ENCODE data around the gene ULBP3.
"Not testable (repeated sequence)": the region's sequence is repeated elsewhere in the genome, so short reads cannot be mapped to it uniquely, and the experiment has no call there.

ULBP3 gene

DNA sequence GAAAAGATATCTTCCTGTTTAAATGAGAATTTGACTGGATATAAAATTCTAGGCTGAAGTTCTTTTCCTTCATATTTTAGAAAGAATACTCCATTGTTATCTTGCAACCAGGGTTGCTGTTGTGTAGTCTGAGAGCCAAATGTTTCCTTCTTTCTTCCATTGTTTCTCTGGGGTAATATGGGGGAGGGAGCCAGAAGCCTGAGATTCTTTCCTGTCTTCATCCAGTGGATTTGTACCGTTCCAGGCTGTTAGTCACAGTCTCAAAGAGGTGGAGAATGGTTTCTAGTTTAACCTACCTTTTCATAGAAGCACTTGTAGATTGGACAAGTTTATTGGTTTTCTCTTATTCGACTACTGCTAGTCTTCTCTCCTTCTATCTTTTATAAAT is 6.1 kb upstream of the ULBP3 start:
- no peak for DNase-seq

DNA sequence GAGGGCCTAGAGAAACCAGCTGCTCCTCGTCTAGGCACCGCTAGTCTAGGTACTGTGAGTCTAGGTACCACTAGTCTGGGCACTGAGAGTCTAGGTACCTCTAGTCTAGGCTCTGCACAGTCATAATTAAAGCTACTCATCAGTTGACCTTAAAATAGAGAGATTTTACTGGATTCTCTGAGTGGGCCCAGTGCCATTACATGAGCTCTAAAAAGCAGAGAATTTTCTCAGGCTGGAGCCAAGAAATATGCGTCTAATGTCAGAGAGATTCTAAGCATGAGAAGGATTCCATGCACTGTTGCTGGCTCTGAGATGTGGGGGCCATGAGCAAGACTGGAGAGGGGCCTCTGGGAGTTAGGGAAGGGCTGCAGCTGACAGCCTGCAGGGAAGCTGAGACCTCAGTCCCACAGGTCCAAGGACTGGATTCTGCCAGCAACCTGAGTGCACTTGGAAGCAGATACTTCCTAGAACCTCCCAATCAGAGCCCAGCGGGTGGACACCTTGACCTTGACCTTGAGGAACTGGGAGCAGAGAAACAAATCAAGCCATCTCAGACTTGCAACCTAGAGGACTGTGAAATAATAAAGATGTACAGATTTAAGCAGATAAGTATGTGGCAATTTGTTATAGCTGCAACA is 5.6 kb upstream of the ULBP3 start:
- not testable (repeated sequence) for DNase-seq

DNA sequence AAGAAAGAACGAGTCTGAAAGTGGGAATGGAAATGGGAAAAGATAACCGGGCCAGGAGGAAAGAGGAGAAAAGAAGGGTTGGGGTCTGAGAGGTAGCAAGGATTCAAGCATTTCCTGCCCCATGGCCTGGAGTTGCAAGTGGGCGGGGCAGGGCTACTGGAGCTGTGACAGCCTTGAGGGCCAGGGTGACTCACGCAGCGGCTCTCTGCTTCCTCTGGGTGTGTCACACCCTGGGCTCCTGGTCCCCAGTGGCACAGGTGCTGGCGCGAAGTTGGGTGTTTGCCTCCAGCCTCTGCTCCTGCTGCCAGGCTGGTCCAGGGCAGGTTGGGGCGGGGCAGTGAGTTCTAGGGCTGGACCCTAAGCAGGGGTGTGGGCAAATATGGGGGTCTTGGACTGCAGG is 3.3 kb upstream of the ULBP3 start:
- DNase-seq: peak; percentile 26

DNA sequence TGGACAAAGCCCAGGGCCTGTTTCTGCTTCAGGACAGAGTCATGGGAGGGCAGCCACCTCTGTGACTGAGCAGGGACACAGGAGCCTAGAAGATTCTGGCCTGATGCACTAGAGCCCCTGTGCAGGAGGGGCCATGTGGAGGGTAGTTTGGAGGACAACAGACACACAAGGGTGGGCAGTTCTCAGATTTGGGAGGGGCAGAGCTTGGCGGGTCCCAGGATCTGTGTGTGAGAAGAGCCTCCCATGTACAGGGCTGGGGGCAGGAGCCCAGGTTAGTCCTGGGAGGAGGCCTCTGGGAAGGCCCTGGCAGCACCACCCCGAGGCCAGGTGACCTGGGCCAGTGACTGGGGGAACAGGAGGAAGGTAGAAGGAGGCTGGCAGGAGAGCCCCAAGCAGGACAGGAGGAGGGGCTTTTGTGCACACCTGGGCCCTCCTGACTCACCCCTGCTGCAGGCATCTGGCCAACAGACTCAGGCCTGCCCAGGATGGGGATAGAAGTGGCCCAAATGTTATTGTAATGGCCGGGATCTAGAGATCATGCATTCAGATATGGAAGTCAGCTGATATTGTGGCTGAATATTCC is 1.4 kb upstream of the ULBP3 start:
- no peak for DNase-seq

DNA sequence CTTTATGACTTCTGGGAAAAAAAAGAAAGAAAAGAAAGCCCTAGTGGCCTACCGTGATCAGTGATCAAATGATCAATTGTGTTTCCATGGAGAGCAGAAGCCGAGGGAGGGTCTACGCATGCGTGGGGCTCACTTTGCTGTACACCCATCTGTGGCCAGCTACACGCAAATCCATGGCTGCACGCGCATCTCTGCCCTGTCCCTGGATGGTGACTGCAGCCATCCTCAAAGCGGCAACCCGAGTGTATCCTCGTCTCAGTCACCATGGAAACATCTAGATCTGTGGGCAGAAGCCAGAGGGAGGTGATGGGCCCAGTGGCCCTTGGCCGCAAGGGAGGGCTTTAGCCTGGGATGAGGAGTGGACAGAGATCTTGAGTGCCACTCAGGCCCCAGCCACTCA is 785 bp upstream of the ULBP3 start:
- DNase-seq: no peak

DNA sequence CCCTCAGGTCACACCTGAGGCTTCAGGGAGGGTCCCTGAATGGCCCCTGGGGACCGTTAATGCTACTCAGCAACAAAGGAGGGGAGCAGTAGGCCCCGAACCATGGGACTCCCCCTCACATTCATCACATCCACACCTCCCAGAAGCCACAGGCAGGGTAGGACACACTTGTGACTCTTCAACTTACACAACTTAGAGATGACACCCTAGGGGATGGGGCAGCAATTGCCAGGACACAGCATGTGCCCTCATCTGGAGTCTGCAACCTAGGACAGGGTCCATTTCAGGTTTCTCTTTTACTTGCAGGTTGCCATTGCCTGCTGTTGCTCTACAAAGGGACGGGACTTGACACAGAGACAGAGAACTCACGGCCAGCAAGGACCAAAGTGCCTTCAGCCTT is 770 bp downstream of the ULBP3 start:
- no peak for DNase-seq

DNA sequence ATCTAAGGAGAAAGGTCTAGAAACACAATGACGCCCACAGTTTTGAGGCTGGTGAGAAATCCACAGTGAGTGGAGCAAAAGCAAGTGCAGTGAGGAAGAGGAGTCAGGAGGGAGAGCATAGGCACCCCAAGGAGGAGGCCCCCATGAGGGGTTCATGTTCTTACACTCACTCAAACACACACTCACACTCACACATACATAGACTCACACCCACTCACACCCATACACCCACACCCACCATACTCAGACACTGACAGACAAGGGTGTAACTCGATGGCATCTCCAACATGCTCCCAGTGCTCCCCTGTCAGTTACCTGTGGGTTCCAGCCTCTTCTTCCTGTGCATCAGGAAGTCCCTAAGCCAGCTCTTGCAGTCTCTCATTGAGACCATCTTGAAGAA is 3.8 kb downstream of the ULBP3 start:
- DNase-seq: no peak

DNA sequence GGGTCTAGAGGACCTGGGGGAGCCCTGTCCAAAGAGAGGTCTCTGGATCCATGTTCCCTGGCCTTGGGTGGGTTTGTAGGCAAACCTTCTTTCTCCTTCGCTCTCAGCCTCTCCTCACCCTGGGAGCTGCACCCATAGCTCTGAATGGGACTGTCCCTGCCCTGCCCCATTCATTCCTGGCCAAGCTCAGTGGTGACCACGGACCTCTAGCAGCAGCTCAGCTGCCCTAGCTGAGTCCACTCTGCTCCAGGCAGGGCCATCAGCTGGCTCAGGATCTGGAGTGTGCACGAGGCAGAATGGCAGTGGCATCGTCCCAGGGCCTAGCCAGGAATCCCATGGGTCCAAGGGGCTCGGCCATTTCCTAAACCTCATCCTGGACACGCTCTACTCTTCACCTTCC is 5.3 kb downstream of the ULBP3 start:
- no peak for DNase-seq

DNA sequence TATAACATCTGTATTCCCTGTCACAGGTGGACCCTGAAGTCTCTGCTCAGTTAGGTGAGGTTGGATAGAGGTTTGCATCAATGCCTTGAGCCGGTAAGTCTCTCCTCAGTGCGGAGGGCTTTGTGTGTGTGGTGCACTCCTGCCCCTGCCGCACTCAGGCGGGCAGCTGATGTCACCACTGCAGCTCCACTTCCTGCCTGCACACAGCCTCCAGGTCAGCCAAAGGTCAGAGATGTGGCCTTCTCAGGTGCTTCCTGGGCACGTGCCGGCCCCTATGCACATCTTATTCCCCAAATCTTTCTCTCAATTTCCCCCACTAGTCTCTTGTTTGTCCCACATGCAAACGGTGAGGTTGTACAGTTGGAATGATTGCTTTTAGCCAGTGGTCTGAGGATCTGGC is 8.9 kb downstream of the ULBP3 start:
- DNase-seq: not testable (repeated sequence)

DNA sequence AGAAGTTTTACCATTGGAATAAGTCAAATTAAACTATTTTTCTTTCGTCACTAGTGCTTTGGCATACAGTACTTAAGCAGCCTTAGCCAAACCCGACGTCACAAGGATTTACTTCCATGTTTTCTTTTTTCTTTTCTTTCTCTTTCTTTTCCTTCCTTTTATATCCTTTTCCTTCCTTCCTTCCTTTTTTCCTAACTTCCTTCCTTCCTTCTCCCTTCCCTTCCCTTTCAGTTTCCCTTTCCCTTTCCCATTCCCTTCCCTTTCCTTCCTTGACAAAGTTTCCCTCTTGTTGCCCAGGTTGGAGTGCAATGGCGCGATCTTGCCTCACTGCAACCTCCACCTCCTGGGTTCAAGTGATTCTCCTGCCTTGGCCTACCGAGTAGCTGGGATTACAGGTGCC is 9.9 kb downstream of the ULBP3 start:
- no peak for DNase-seq

GRCh38 chr6:150058231-150058792 is 10.6 kb downstream of the ULBP3 start:
- DNase-seq: no peak

GRCh38 chr6:150057501-150057951 is 11.4 kb downstream of the ULBP3 start:
- no peak for DNase-seq

DNA sequence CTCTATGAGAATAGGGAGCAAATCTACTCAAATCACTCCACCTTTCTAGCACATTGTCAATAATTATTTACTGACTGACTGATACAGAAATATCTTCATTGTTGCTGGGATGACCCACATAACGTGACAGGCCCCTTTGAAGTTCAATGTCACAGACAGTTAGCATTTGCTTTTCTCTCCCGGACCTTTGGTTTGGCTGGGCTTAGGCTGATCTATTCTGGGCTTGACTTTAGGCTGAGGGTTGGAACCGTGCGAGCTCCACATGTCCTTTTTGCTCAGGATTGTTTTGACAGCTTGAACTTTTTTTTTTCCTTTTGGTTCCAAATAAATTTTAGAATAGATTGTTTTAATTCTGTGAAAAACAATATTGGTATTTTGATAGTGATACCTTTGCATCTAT is 12.0 kb downstream of the ULBP3 start:
- no peak for DNase-seq

DNA sequence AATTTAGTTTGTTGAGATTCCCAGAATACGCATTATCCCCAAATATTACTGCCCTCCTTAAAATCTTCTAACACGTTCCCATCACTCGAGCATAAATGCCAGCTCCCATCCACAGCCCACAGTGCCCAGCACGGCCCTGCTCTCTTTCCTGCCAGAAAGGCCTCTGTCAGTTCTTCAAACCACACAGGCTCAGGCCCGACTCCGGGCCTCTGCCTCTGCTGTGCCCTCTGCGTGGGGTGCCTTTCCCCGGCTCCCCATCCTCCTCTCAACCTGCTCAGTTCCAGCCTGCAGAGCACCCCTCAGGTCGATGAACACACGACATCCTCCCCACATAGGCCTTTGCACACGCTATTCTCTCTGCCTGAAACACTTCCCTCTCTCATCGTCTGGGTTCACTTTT is 12.8 kb downstream of the ULBP3 start:
- no peak for DNase-seq

- DNase-seq: no peak
Measured at GRCh38 chr6:150055131-150055530, 13.8 kb downstream of the ULBP3 start.

DNA sequence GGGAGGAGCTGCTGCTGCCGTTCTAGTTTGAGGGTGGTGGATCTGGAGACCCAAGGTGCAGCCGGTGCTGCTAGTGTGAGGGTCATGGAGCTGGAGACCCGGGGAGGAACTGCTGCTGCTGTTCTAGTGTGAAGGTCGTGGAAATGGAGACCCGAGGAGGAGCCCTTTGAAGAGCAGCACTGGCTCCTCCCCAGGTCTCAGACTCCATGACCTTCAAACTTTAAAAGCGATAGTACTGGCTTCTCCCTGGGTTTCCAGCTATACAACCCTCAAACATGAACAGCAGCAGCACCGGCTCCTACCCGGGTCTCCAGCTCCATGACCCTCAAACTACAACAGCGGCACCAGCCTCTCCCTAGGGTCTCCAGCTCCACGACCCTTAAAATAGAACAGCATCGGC is 15.5 kb downstream of the ULBP3 start:
- DNase-seq: no peak

GRCh38 chr6:150050846-150051245 is 18.1 kb downstream of the ULBP3 start:
- no peak for DNase-seq

DNA sequence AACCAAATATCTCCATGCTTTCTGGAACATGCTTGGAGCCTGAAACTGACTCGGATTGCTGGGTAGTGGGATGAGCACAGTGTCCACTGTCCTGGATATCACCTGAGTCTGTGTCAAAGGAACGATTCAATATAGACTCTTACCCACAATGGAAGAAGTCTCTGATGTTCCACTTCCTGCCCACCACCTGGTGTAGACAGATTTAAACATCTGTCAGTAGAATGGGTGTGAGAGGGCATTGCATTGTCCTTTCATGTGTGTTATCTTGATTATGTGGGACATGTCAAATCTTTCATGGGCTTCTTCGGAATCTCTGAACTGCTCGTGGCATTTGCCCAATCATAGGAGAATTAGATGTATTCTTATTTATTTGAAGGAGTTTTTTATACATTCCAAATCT is 20.8 kb downstream of the ULBP3 start:
- no peak for DNase-seq

GRCh38 chr6:150046943-150047342 is 22.0 kb downstream of the ULBP3 start:
- no peak for DNase-seq

DNA sequence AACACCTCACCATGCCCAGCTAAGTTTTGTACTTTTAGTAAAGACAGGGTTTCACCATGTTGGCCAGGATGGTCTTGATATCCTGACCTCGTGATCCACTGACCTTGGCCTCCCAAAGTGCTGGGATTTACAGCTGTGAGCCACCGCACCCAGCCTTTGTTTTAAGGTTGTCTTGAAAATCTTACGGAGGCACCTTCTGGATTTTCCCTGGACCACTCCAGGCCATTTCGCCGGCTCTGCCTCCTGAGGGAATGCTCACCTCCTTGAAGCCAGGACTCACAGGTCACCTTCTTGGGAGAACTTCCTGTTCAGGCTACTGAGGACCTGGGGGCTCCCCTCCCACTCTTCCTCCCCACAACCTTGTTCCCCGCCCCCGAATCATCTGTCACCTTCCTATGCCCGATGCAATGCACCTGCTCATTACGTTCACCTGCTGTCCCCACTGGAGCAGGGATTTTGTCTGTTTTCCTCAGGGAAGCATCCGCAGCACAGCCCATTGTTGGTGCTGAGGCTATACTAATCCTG is 24.2 kb downstream of the ULBP3 start:
- DNase-seq: no peak

DNA sequence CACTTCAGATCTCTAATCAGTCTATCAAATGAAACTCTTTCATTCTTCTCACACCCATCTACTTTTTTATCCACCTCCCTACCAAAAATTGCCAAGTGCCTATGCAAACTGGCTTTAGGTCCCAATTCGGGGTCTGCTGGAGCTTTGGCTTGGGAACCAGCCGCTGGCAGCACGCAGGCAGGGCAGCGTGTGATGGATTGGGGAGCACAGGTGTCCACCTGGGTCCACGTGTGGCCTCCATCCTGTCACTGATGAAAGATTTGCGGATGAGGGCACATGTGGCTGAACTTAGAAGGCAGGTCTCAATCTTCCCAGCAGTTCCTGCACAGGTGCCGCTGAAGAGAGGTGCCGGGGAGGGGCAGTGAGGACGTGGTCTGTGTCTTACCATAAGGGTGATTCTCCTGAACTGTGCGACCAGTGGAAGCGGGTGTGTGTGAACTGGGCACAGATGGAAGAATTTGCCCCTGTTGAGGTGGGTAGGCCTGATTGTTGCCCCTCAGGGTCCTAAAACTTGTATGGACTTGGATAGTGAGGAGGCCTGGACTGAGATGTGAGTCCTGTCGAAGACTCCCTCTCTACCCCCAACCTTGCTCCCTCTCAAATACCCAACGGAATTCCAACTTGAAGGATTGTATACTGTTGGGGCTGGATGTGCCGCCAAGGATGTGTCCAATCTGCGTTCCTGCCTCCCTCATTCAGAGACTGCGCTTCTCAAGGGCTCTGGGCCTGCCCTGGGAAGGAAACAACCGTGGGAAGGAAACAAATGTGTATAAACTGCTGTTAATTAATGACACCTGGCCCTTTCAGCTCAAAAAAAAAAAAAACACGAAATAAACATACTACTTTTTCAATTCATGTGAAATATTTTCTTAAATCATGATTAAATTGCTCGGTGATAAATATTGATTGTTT is 25.2 kb downstream of the ULBP3 start:
- DNase-seq: no peak

DNA sequence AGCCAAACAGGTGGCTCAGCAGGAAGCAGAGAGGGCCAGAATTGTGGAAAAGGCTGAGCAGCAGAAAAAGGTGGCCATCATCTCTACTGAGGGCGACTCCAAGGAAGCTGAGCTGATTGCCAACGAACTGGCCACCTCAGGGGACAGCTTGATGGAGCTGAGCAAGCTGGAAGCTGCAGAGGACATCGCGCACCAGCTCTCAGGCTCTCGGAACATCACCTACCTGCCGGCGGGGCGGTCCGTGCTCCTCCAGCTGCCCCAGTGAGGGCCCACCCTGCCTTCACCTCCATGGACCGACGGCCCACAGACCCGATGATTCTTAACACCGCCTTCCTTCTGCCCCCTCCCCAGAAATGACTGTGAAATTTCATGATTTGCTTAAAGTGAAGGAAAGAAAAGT is 25.8 kb downstream of the ULBP3 start:
- no peak for DNase-seq

All from CD4-positive, alpha-beta T cell treated with Interleukin-10 for 1 hour (primary cell).